Mammary epithelial cell (primary cell): ENCODE data around the gene SLC25A30.

ENCODE experiments used
- EZH2 ChIP-seq: IDR thresholded peaks from 2 replicates; pipeline ENCODE4 v1.6.1; 2012; ENCODE audit warnings: low read length, inconsistent platforms, borderline replicate concordance
- TF ChIP-seq, protein P1 (sequence below), 2 donors: IDR thresholded peaks in 1 of 2; conservative IDR thresholded peaks in 1 of 2; 2 replicates each; pipeline ENCODE4 v1.5.1; 2011 to 2012; ENCODE audit warnings: inconsistent platforms in 2 of 2, low read length in 2 of 2, mild to moderate bottlenecking in 2 of 2, control low read depth in 1 of 2, low read depth in 1 of 2; ENCODE audit not compliant: insufficient read depth in 1 of 2; ENCODE audit errors: extremely low read depth in 1 of 2

DNA sequence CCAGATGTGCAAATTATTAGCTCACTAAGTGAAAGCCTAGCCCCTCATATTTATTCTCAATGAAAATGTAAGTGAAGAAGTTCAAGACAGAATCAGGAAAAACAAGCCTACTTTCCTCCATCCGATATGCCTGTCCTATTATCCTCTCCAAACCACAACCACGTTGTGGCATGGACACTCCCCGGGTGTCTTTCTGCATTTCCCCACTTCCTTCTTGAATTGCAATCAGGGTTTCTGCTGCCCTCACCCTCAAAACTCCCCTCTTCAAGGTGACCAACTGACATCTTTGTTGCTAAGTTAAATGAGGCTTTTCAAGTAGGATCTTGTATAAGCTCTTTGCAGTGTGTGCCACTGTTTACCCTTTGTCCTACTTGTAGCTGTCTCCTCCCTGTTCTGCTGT is 11.8 kb downstream of the SLC25A30 start:
- TF ChIP-seq, protein P1, sequence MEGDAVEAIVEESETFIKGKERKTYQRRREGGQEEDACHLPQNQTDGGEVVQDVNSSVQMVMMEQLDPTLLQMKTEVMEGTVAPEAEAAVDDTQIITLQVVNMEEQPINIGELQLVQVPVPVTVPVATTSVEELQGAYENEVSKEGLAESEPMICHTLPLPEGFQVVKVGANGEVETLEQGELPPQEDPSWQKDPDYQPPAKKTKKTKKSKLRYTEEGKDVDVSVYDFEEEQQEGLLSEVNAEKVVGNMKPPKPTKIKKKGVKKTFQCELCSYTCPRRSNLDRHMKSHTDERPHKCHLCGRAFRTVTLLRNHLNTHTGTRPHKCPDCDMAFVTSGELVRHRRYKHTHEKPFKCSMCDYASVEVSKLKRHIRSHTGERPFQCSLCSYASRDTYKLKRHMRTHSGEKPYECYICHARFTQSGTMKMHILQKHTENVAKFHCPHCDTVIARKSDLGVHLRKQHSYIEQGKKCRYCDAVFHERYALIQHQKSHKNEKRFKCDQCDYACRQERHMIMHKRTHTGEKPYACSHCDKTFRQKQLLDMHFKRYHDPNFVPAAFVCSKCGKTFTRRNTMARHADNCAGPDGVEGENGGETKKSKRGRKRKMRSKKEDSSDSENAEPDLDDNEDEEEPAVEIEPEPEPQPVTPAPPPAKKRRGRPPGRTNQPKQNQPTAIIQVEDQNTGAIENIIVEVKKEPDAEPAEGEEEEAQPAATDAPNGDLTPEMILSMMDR (conservative IDR thresholded peaks at IDR 0.05 in 1 of 2, IDR thresholded peaks at IDR 0.05 in 1 of 2; ENCODE audit: extremely low read depth in 1 of 2, insufficient read depth in 1 of 2, low read depth in 1 of 2, low read length in 2 of 2), result no peak
- no peak for TF ChIP-seq EZH2
